Lung (tissue), 12 donors: ENCODE results near the gene VSIG10. TPM values are rescaled to one million over a fixed set of nuclear protein-coding genes. Genes with fewer than 3 reads are reported as not detected.

Experiments used
- ATAC-seq: fragments of 200-7000 bp; cut with Tn5 transposase; one replicate; pipeline ENCODE4 v1.9.1; 2020; ENCODE audit warnings: moderate number of reproducible peaks; ENCODE audit not compliant: insufficient read depth, low FRiP score
- DNase-seq, 3 donors: peaks; one replicate each; pipeline ENCODE4 v3.0.0-alpha.2; 2013 to 2017
- H3K27ac ChIP-seq, 2 donors: one replicate each; pipeline ENCODE4 v1.5.1; 2013; ENCODE audit warnings: mild to moderate bottlenecking in 2 of 2, moderate library complexity in 2 of 2, control low read depth in 1 of 2, inconsistent platforms in 1 of 2, low read depth in 1 of 2, low read length in 1 of 2
- H3K27me3 ChIP-seq, 3 donors: one replicate each; pipeline ENCODE4 v1.5.1; 2013; ENCODE audit warnings: low read length in 2 of 3; ENCODE audit not compliant: control insufficient read depth in 3 of 3, insufficient read depth in 3 of 3
- H3K36me3 ChIP-seq, 4 donors: one replicate each; pipeline ENCODE4 v1.5.1; 2013; ENCODE audit warnings: low read length in 4 of 4, mild to moderate bottlenecking in 1 of 4, moderate library complexity in 1 of 4; ENCODE audit not compliant: control insufficient read depth in 4 of 4, insufficient read depth in 4 of 4
- H3K4me1 ChIP-seq, 5 donors: one replicate each; pipeline ENCODE4 v1.5.1; 2013; ENCODE audit warnings: low read length in 5 of 5, mild to moderate bottlenecking in 2 of 5, moderate library complexity in 1 of 5; ENCODE audit not compliant: control insufficient read depth in 5 of 5, insufficient read depth in 5 of 5
- H3K4me3 ChIP-seq: one replicate; pipeline ENCODE4 v1.5.1; 2013; ENCODE audit warnings: mild to moderate bottlenecking, control low read depth, moderate library complexity
- H3K9ac ChIP-seq, 2 donors: one replicate each; pipeline ENCODE4 v1.5.1; 2013; ENCODE audit warnings: low read length in 2 of 2, control low read depth in 1 of 2; ENCODE audit not compliant: insufficient read depth in 1 of 2
- H3K9me3 ChIP-seq, 4 donors: one replicate each; pipeline ENCODE4 v1.5.1; 2013; ENCODE audit warnings: low read length in 3 of 4, mild to moderate bottlenecking in 1 of 4, moderate library complexity in 1 of 4; ENCODE audit not compliant: control insufficient read depth in 4 of 4, insufficient read depth in 3 of 4
- WGBS, 2 donors: extraction: QIAGEN DNeasy Blood & Tissue Kit; methylation state at CpG; one replicate each; pipeline ENCODE4 v1.1.7; 2013; 5-methylcytosine and 5-hydroxymethylcytosine counted together
- polyA plus RNA-seq, 2 donors: library from polyadenylated mRNA; stranded (reverse); fragments of 200-250 nt; gene quantifications; one replicate each; pipeline ENCODE4 v1.2.1, GENCODE V29; 2013
- total RNA-seq, 2 donors: library from RNA; depleted of rRNA in 1 of 2; stranded (reverse); fragments of >200 nt in 1 of 2; gene quantifications; one replicate each; pipeline ENCODE4 v1.2.1, GENCODE V29; 2014 to 2021
- TF ChIP-seq, protein P1 (sequence below): IDR thresholded peaks from 2 replicates; pipeline ENCODE4 v1.5.1; 2012; ENCODE audit warnings: mild to moderate bottlenecking; ENCODE audit errors: control extremely low read depth, extremely low read depth
- donor health status: control.
- donor health status: control.
- donor health status: Bipolar disorder and iron deficiency.
- donor health status: healthy.
- donor health status: DM: yes; HTN: yes; CAD: no.

The VSIG10 gene
- total and polyA plus RNA-seq, 4 donors: 11.0 to 51.4 (median 32.2) TPM

GRCh38 chr12:118032188-118032587 is 71.6 kb downstream of the VSIG10 start:
- no peaks in the 10 kb centered on the region for H3K27me3 ChIP-seq
- DNase-seq: no peak
- no peak overlapping the region for H3K4me3 ChIP-seq
- no peak for ATAC-seq
- H3K9ac ChIP-seq: peak overlapping the region in 1 of 2 donors; percentile 5
- H3K9me3 ChIP-seq: no peaks in the 10 kb centered on the region
- H3K36me3 ChIP-seq: peaks cover 34 to 54% (median 43%) of the 10 kb centered on the region in 4 donors
- TF ChIP-seq, protein P1, sequence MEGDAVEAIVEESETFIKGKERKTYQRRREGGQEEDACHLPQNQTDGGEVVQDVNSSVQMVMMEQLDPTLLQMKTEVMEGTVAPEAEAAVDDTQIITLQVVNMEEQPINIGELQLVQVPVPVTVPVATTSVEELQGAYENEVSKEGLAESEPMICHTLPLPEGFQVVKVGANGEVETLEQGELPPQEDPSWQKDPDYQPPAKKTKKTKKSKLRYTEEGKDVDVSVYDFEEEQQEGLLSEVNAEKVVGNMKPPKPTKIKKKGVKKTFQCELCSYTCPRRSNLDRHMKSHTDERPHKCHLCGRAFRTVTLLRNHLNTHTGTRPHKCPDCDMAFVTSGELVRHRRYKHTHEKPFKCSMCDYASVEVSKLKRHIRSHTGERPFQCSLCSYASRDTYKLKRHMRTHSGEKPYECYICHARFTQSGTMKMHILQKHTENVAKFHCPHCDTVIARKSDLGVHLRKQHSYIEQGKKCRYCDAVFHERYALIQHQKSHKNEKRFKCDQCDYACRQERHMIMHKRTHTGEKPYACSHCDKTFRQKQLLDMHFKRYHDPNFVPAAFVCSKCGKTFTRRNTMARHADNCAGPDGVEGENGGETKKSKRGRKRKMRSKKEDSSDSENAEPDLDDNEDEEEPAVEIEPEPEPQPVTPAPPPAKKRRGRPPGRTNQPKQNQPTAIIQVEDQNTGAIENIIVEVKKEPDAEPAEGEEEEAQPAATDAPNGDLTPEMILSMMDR: no peak
- no peak overlapping the region for H3K27ac ChIP-seq
- 89 to 95% methylated on average over 7 of the region's 7 CpGs for WGBS, 2 donors
- no peaks in the 10 kb centered on the region for H3K4me1 ChIP-seq

DNA sequence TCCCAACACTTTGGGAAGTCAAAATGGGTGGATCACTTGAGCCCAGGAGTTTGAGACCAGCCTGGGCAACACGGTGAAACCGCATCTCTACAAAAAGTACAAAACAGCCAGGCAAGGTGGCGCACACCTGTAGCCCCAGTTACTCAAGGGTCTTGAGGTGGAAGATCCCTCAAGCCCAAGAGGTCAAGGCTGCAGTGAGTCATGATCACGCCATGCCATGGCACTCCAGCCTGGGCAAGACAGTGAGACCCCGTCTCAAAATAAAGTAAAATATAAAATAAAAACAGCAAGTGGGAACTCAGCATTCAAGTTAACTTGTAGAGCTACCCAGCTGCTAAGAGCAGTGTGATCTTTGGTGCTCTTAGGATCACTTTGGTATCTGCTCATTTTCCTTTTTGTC is 74.6 kb downstream of the VSIG10 start:
- WGBS, 2 donors: 97% methylated on average over 5 of the region's 5 CpGs
- Histone ChIP-seq H3K27ac (no peak overlapping the region), H3K9me3 (no peaks in the 10 kb centered on the region), H3K27me3 (no peaks in the 10 kb centered on the region), H3K9ac (no peak overlapping the region), H3K36me3 (peaks cover 29 to 49% (median 37%) of the 10 kb centered on the region in 4 donors), H3K4me1 (no peaks in the 10 kb centered on the region), H3K4me3 (no peak overlapping the region)
- TF ChIP-seq, protein P1: no peak
- DNase-seq: no peak
- no peak for ATAC-seq

DNA sequence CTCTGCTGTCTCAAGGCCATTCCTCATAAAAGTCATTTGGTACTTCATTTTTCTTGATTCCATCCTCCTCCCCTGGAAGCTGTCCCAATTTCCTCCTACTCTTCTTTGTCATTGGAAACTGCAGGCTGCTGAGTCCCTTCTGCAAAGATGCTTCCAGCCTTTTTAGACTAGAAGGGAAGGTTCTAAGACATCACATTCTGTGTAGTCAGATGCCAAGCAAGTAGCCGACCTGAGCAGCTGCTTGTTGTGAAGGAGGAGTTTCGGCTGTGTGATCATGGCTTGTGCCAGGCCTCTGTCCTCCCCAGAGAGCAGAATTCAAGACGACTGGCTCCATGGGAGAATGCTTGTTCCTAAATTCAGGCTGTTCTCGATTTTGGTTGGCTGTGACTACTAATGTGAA is 78.6 kb downstream of the VSIG10 start:
- Histone ChIP-seq H3K27me3 (no peaks in the 10 kb centered on the region), H3K4me3 (no peak overlapping the region), H3K36me3 (peaks cover 15 to 43% (median 28%) of the 10 kb centered on the region in 4 donors), H3K4me1 (no peaks in the 10 kb centered on the region), H3K9me3 (no peaks in the 10 kb centered on the region), H3K27ac (no peak overlapping the region), H3K9ac (no peak overlapping the region)
- WGBS, 2 donors: 88 to 94% methylated on average over 4 of the region's 4 CpGs
- TF ChIP-seq, protein P1: no peak
- no peak for ATAC-seq
- no peak for DNase-seq

- H3K9me3 ChIP-seq: no peaks in the 10 kb centered on the region
- 87 to 90% methylated on average over 9 of the region's 9 CpGs for WGBS, 2 donors
- H3K27me3 ChIP-seq: no peaks in the 10 kb centered on the region
- H3K4me3 ChIP-seq: no peak overlapping the region
- H3K9ac ChIP-seq: no peak overlapping the region
- ATAC-seq: no peak
- no peak overlapping the region for H3K27ac ChIP-seq
- no peak for DNase-seq
- H3K36me3 ChIP-seq: peaks cover 10 to 43% (median 32%) of the 10 kb centered on the region in 4 donors
- TF ChIP-seq, protein P1: no peak
- H3K4me1 ChIP-seq: no peaks in the 10 kb centered on the region
Measured at GRCh38 chr12:118023301-118023860, 80.4 kb downstream of the VSIG10 start.
